OCI-LY1 (cell line): ENCODE data around the gene PON2.

Source experiments
- H2AFZ ChIP-seq: fragments of 200-600 bp; sonication (generic), shearing (Covaris generic); 2 replicates; pipeline ENCODE4 v1.6.0; 2014; ENCODE audit warnings: antibody characterized with exemption, mild to moderate bottlenecking, low read length
- H3F3A ChIP-seq: fragments of 200-600 bp; sonication (generic), shearing (Covaris generic); 2 replicates; pipeline ENCODE4 v1.6.0; 2014; ENCODE audit warnings: mild to moderate bottlenecking, antibody characterized with exemption, low read length, moderate library complexity; ENCODE audit not compliant: insufficient read depth
- H3K27ac ChIP-seq: fragments of 200-600 bp; sonication (generic); 2 replicates; pipeline ENCODE4 v1.5.1; 2014; ENCODE audit warnings: low read length, mixed run types, mild to moderate bottlenecking, low read depth; ENCODE audit not compliant: poor library complexity, severe bottlenecking
- H3K27me3 ChIP-seq: fragments of 200-600 bp; sonication (generic); 2 replicates; pipeline ENCODE4 v1.6.0; 2014; ENCODE audit warnings: antibody characterized with exemption, mild to moderate bottlenecking, low read length, moderate library complexity; ENCODE audit not compliant: insufficient read depth
- H3K36me3 ChIP-seq: fragments of 200-600 bp; sonication (generic); 2 replicates; pipeline ENCODE4 v1.6.1; 2014; ENCODE audit warnings: mild to moderate bottlenecking, antibody characterized with exemption, low read length, moderate library complexity, mixed read lengths; ENCODE audit not compliant: insufficient read depth
- H3K4me1 ChIP-seq: fragments of 200-600 bp; sonication (generic); 2 replicates; pipeline ENCODE4 v1.5.1; 2014; ENCODE audit warnings: mild to moderate bottlenecking, low read length, moderate library complexity; ENCODE audit not compliant: insufficient read depth, severe bottlenecking
- H3K4me2 ChIP-seq: fragments of 200-600 bp; sonication (generic), shearing (Covaris generic); 2 replicates; pipeline ENCODE4 v1.6.1; 2014; ENCODE audit warnings: low read length
- H3K4me3 ChIP-seq: fragments of 200-600 bp; sonication (generic); 2 replicates; pipeline ENCODE4 v1.5.1; 2014; ENCODE audit warnings: low read length, low read depth, mild to moderate bottlenecking, mixed read lengths; ENCODE audit not compliant: poor library complexity, severe bottlenecking
- H3K79me2 ChIP-seq: fragments of 200-600 bp; shearing (Covaris generic); 2 replicates; pipeline ENCODE4 v1.6.1; 2016; ENCODE audit warnings: mixed run types, low read length, mixed read lengths; ENCODE audit not compliant: insufficient read depth
- H3K9ac ChIP-seq: fragments of 200-600 bp; sonication (generic), shearing (Covaris generic); 2 replicates; pipeline ENCODE4 v1.6.1; 2014; ENCODE audit warnings: mild to moderate bottlenecking, low read length, mixed read lengths
- H3K9me2 ChIP-seq: fragments of 200-600 bp; sonication (generic), shearing (Covaris generic); 2 replicates; pipeline ENCODE4 v1.6.1; 2014; ENCODE audit warnings: low read depth, mild to moderate bottlenecking, low read length, mixed read lengths
- H3K9me3 ChIP-seq: fragments of 200-600 bp; shearing (Covaris generic); 2 replicates; pipeline ENCODE4 v1.6.1; 2014; ENCODE audit warnings: low read length, mixed read lengths
- H4K20me1 ChIP-seq: fragments of 200-600 bp; sonication (generic), shearing (Covaris generic); 2 replicates; pipeline ENCODE4 v1.6.0; 2016; ENCODE audit warnings: mild to moderate bottlenecking, low read length; ENCODE audit not compliant: insufficient read depth
- EZH2 ChIP-seq: fragments of 200-600 bp; sonication (generic), shearing (Covaris generic); IDR thresholded peaks from 2 replicates; pipeline ENCODE4 v1.8.0; 2017; ENCODE audit warnings: borderline replicate concordance, mixed run types, mild to moderate bottlenecking, antibody characterized with exemption, low read length, moderate library complexity, mixed read lengths
- TF ChIP-seq, protein P1 (sequence below): fragments of 200-600 bp; sonication (generic), shearing (Covaris generic); IDR thresholded peaks from 2 replicates; pipeline ENCODE4 v1.5.1; 2017; ENCODE audit warnings: mild to moderate bottlenecking, antibody characterized with exemption, low read length, moderate library complexity, mixed read lengths

The PON2 gene

GRCh38 chr7:95412075-95412474 is 22.8 kb downstream of the PON2 start:
- H3K79me2 ChIP-seq = no peaks in the 10 kb centered on the region
- no peak overlapping the region for H3K4me2 ChIP-seq
- H3K36me3 ChIP-seq = peaks cover 8% of the 10 kb centered on the region; the same call in 1 of the 2 replicates
- H3K9me3 ChIP-seq = no peaks in the 10 kb centered on the region
- no peaks in the 10 kb centered on the region for H3K9me2 ChIP-seq
- H3F3A ChIP-seq = no peaks in the 10 kb centered on the region
- no peaks in the 10 kb centered on the region for H3K4me1 ChIP-seq
- H3K27me3 ChIP-seq = no peaks in the 10 kb centered on the region
- TF ChIP-seq, protein P1, sequence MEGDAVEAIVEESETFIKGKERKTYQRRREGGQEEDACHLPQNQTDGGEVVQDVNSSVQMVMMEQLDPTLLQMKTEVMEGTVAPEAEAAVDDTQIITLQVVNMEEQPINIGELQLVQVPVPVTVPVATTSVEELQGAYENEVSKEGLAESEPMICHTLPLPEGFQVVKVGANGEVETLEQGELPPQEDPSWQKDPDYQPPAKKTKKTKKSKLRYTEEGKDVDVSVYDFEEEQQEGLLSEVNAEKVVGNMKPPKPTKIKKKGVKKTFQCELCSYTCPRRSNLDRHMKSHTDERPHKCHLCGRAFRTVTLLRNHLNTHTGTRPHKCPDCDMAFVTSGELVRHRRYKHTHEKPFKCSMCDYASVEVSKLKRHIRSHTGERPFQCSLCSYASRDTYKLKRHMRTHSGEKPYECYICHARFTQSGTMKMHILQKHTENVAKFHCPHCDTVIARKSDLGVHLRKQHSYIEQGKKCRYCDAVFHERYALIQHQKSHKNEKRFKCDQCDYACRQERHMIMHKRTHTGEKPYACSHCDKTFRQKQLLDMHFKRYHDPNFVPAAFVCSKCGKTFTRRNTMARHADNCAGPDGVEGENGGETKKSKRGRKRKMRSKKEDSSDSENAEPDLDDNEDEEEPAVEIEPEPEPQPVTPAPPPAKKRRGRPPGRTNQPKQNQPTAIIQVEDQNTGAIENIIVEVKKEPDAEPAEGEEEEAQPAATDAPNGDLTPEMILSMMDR = no peak
- TF ChIP-seq EZH2 = no peak
- H2AFZ ChIP-seq = no peak overlapping the region
- no peak overlapping the region for H3K27ac ChIP-seq
- H3K4me3 ChIP-seq = no peak overlapping the region
- H4K20me1 ChIP-seq = no peaks in the 10 kb centered on the region
- H3K9ac ChIP-seq = no peak overlapping the region

GRCh38 chr7:95411666-95412065 is 23.2 kb downstream of the PON2 start:
- Histone ChIP-seq H3K4me3 (no peak overlapping the region), H3K4me2 (no peak overlapping the region), H3K9me2 (no peaks in the 10 kb centered on the region), H3K27ac (no peak overlapping the region), H3K9me3 (no peaks in the 10 kb centered on the region), H4K20me1 (no peaks in the 10 kb centered on the region), H3K9ac (no peak overlapping the region), H2AFZ (no peak overlapping the region), H3K36me3 (peaks cover 8% of the 10 kb centered on the region; the same call in 1 of the 2 replicates), H3K79me2 (no peaks in the 10 kb centered on the region), H3K27me3 (no peaks in the 10 kb centered on the region), H3K4me1 (no peaks in the 10 kb centered on the region), H3F3A (no peaks in the 10 kb centered on the region)
- no peak for TF ChIP-seq EZH2
- TF ChIP-seq, protein P1 = no peak

GRCh38 chr7:95411036-95411435 is 23.8 kb downstream of the PON2 start:
- H3K4me1 ChIP-seq = no peaks in the 10 kb centered on the region
- TF ChIP-seq EZH2 = no peak
- TF ChIP-seq, protein P1 = no peak
- no peaks in the 10 kb centered on the region for H3K9me3 ChIP-seq
- no peak overlapping the region for H3K4me2 ChIP-seq
- H3K4me3 ChIP-seq = no peak overlapping the region
- H3K27me3 ChIP-seq = no peaks in the 10 kb centered on the region
- no peaks in the 10 kb centered on the region for H3F3A ChIP-seq
- no peak overlapping the region for H3K27ac ChIP-seq
- no peak overlapping the region for H2AFZ ChIP-seq
- H3K36me3 ChIP-seq = peaks cover 8% of the 10 kb centered on the region; the same call in 1 of the 2 replicates
- no peaks in the 10 kb centered on the region for H4K20me1 ChIP-seq
- no peaks in the 10 kb centered on the region for H3K9me2 ChIP-seq
- no peak overlapping the region for H3K9ac ChIP-seq
- H3K79me2 ChIP-seq = no peaks in the 10 kb centered on the region
